ENCODE results near the gene ELL2.
"Not testable (repeated sequence)": the region's sequence is repeated elsewhere in the genome, so short reads cannot be mapped to it uniquely, and the experiment has no call there.

The ELL2 gene

DNA sequence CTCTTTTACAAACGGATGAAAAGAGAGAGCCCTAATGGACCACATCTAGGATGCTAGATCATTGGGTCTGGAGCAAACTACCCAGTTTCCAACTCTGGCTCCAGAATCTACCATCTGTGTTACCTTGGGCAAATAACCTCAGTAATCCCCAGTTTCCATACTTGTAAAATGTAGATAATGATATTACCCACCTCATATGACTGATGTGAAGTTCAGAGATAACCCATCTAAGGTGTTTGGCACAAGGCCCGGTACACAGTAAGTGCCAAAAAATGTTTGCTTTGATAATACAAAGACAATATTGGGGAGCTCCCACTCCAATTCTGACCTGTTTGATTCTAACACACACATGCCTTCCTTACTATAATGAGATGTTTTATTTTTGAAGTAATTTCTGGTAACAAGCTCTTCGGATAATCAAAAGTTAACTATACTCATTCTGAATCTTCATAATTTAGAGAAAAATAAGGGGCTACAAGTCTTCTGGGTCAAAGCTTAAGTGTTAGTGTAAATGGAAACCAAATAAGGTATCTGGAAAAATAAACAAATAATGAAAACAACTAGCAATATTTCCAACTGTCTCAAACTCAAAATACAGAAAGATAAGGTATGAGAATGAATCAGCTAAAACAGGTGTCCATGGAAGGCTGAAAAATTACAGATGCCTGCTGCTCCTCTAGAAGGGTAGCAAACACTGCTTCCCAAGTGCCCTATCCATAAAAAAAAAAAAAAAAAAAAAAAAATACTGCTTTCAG is 30.4 kb downstream of the ELL2 start:
- no peak for DNase-seq (ENCODE audit: extremely low read depth in 1 of 2, low read depth in 1 of 2)

DNA sequence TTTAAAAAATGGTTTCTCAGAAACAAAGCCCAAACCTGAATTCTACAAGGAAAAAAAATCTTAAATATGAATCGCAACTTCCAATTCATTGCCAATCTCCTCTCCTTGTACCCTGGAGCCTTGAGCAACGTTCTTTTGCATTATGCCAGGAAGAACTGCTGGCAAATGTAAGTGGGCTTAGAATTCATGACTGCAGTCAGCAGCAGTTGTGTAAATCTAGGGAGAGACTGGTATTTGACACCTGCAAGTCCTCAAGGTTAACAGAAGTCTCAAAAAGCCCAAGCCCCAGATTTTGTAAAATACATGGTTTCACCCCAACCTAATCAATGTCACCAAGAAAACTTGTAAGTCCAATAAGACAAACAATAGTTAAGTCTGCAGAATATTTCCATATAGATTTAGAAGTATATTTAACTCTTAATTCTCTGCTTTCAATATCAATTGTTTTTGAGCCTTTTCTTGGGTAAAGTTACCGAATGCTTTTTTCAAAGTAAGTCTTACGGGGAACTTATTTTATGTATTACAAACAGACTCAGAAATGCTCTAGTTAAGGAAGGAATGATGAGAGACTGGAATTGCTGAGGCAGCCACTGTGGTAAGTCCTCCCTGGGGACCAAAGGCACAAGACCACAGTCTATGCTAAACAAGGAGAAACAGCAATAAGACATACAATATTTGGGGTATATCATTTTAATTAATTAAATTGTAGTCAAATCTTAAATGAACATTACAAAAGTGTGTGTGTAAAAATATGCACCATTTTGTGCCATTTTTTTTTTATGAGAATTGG is 31.3 kb downstream of the ELL2 start:
- no peak for DNase-seq (ENCODE audit: extremely low read depth in 1 of 2, low read depth in 1 of 2)

DNA sequence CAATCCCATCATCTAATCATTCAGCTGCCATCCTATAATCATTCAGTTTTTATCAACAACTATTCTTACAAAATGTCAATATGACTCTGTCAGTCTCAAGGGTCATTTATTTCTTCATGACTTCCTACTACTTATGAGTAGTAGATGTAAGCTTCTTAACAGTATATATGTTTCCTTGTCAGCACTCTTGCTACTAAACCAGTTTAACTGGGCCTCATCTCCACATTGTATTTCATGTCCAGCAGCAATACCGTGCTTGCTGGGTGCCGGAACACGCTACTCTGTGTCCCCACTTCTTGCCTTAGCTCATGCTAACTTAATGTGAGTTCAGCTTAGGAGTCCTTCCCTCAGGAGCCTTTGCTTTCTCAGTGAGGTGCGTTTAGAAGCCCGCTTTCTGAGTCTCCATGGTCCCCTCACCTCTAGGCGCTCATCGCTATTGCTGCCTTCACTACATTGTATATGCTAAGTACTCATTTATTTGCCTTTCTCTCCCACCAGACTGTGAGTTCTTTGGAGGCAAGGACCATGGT is 32.9 kb downstream of the ELL2 start:
- DNase-seq (ENCODE audit: extremely low read depth in 1 of 2, low read depth in 1 of 2) = no peak

DNA sequence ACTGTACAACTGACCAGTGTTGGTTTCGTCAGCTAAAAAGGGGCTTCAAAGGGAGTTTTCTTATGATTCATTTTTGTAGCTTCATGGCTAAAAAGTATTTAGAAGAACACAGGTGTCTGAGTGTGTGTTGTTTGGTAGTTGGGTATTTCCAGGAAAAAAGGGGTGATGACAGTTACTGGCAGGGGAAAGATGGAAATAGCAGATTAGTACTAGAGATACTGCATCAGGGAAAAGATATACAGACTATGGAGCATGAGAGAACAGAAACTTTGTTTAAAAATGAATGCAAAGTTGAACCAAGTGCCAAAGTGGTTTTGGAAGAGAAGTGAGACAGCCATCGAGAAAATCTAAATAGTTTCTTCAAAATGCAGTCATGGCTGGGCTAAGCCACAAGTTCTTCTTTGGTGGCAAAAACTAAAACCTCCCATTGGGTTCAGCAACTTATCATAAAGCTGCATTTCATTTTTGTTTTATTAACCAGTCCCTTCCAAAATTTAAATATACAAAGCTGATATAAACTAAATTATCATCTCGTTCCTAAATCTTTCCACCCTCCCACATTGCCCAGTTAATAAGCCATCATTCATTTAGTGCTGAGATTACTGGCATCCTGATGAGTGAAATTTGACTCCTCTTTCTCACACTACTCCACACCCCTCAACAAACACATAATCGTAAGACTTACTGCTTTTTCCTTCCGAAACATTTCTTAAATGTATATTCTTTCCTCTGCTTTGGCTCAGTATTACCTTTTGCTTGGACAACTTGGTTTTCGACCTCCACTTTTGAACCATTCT is 33.5 kb downstream of the ELL2 start:
- DNase-seq (ENCODE audit: extremely low read depth in 1 of 2, low read depth in 1 of 2) = no peak

DNA sequence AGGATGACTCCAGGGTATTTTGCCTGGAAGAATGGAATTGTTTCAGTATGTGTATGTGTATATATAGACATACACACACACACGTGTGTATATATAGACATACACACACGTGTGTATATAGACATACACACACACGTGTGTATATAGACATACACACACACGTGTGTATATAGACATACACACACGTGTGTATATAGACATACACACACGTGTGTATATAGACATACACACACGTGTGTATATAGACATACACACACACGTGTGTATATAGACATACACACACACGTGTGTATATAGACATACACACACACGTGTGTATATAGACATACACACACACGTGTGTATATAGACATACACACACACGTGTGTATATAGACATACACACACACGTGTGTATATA is 34.4 kb downstream of the ELL2 start:
- not testable (repeated sequence) for DNase-seq (ENCODE audit: extremely low read depth in 1 of 2, low read depth in 1 of 2)

DNA sequence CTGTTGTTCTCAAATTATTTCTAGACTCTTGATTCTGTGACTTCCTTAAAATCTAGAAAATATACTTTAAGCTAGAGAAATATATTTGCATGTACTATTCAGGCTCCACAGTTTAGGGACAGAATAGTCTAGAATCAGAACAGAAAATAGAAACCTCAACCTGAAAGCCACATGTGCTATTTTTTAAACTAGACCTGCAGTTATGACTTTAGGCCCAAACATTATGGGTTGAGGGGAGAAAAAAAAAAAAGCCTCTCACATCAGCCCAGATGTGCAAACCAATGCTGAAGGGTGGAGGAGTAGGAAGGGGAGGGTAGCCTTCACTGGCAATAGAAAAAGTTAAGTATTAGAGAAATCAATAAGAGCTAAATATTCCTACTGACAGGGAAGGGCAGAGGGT is 35.7 kb downstream of the ELL2 start:
- DNase-seq (ENCODE audit: extremely low read depth in 1 of 2, low read depth in 1 of 2) = no peak

DNA sequence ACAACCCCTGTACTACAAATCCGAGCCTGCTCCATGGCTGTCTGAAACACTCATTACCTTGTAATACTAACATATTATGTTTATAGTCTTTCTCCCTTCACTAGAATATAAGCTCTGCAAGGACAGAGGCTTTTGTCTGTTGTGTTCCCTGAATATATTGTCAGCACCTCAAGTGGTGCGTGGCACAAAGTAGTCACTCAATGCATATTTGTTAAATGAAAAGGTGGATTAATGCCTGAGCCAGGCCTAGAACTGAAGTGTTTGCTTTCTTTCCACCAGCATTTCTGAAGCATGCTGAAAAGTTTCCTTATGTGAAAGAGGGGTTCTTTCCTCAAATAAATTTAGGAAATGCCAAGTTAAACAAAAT is 36.3 kb downstream of the ELL2 start:
- DNase-seq (ENCODE audit: extremely low read depth in 1 of 2, low read depth in 1 of 2) = no peak

DNA sequence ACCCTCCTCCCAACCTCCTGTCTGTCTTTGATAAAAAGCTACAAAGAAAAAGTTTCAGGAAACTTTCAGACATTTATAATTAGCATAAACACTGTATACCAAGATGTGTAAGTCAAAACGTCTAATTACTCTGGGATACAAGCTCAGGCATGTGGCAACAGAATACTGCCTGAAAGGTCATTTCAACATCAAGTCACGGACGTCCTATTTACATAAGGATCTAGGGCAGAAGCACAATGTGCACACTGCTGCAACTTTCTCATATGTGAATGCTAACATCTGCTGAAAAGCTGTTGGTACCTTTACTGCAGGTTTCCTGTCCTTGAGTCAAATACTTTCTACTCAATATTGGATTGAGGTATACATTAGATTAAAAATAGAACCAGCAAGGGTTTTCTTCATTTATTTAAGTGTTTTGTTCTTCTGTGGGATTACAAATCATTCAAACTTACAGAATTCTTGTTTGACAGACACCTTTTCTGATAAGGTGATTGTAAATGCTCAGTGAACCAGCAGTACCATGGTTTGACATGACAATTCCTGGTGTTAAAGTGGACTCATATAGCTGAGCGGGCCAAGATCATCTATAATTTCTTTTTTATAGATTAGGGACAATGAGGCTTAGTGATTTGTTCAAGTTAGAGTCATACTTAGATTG is 36.8 kb downstream of the ELL2 start:
- DNase-seq (ENCODE audit: extremely low read depth in 1 of 2, low read depth in 1 of 2) = no peak

DNA sequence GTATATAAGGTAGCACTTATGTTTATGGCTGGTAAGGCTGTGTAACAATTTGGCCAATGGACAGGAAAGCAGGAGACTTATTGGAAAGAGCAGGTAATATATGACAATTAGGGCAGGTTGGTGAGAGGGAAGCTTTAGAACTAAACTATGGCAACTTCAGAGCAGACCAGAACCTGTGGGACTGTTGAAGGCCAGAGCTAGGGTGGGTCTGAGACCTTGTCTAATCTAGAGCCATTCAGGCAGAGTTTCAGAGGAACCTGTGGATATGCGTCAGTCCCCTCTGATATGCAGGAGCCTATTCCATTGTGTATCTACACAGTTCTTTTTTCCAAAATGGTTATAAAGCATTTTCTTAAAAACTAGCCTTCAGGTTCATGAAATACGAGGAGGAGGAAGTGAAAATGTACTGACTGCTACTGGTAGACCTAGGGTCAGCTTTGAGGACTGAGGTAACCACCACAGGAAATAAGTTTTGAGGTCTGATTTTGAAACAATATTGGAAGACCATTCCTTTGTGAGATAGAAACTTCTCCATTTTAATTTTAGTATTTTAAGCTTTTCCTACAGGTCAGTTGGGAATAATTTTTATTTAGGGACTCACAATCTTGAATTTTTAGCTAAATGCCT is 37.6 kb downstream of the ELL2 start:
- no peak for DNase-seq (ENCODE audit: extremely low read depth in 1 of 2, low read depth in 1 of 2)

DNA sequence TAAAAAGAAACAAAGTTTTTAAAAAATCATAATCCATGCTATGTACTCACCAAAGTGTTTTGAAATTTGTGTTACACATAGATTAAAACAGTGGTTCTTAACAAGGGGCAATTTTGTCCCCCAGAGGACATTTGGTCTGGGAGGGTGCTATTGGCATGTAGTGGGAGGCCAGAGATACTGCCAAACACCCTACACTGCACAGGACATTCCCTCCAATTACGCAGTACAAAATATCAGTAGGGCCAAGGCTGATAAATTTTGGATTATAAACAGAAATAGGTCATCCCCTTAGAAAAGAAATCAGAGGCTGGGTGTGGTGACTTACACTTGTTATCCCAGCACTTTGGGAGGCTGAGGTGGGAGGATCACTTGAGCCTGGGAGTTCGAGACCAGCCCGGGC is 38.9 kb downstream of the ELL2 start:
- no peak for DNase-seq (ENCODE audit: extremely low read depth in 1 of 2, low read depth in 1 of 2)

DNA sequence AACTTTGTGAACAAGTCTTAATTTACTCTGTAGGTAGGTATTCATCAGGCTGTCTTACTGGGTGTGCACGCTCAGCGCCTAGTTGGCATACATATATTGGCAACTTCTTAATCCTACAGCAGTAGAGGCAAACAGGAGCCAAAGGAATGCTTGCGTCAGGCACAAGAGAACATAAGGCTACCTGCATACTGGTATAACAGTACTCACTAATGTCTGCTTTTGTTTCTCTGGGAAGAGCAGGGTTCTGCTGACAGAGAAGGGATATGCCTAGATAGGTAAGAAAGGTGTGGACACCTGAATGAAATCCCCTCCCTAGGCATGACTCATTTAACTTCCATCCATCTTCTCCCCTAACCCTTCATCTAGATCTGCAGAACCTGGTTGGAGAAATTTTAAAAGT is 40.1 kb downstream of the ELL2 start:
- DNase-seq (ENCODE audit: extremely low read depth in 1 of 2, low read depth in 1 of 2) = no peak

DNA sequence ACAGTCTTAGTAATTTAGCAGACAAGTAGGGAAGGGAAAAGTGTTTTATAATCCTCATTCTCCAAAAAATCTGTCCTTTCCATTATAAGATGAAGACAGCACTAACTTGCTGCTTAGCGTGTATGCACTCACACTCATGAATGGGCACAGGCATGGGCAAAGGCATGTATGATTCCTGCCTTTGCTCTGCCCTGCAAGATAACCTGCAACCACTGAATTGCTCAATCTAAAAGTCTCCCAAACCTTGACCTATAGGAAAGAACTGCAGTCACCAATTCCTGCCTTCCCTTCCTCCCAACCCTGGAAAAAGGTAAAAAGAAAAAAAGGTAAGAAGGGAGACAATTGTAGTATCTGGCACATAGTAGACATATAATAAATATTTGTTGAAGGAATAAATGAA is 40.8 kb downstream of the ELL2 start:
- no peak for DNase-seq (ENCODE audit: extremely low read depth in 1 of 2, low read depth in 1 of 2)

DNA sequence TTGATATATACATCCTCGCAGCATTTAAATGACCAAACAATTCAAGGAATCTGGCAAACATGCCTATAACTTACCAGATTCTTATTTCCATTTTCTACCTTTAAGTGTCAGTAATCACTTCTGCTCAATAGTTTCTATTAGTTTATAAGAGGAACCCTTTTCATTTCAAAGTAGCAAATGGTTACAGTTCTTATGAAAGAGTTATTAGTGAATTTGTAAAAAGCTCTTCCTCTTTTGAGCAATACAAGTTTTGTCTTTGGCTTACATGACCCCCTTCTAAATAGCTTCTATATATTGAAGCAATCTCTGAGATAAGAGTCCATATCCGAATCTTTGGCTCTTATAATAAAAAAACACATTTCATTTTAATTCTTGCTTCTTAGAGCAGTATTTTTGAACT is 42.0 kb downstream of the ELL2 start:
- no peak for DNase-seq (ENCODE audit: extremely low read depth in 1 of 2, low read depth in 1 of 2)

DNA sequence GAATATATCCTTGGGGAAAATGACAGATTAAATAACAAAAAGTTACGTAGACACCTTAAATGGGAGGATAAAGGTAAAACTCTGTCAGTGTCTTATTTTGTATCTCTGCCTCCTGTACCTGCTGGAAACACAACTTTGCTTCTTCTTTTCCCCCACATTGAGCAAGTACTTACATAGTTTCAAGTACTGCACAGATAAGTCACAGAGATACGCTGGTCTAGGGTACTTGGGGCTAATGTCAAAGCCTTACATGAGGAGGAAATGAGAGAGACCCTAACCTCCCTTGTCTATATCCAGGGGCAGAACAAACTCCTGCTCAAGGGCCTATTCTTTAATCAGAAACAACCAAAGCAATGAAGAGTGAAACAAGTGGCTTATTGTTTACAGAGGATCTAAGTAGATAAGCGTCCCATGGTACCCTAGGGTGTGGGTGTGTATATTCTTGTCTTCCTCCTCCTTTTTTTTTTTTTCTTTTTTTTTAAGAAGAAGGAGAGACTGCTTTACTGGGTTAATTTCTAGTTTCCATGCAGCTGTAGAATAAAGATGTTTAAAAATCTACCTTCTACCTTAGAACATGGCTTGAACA is 43.1 kb downstream of the ELL2 start:
- no peak for DNase-seq (ENCODE audit: extremely low read depth in 1 of 2, low read depth in 1 of 2)

DNA sequence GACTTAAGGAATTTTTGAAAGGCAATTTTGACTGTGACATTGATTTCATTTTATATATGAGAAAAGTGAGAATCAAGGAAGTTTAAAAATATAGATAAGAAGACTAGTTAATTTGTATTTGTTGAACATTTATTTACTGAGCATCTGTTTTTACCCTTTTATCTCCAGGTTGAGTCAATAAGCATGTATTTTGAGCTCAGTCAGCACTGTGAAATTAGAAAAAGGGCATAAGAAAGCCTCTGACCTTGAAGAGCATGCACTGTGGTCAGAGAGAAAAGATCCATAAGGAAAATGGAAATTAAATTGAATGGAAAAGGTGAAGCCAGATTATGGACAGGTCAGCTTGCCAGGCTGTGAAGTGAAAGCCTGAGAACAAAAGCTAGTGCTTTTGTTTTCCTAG is 44.4 kb downstream of the ELL2 start:
- DNase-seq (ENCODE audit: extremely low read depth in 1 of 2, low read depth in 1 of 2) = no peak

DNA sequence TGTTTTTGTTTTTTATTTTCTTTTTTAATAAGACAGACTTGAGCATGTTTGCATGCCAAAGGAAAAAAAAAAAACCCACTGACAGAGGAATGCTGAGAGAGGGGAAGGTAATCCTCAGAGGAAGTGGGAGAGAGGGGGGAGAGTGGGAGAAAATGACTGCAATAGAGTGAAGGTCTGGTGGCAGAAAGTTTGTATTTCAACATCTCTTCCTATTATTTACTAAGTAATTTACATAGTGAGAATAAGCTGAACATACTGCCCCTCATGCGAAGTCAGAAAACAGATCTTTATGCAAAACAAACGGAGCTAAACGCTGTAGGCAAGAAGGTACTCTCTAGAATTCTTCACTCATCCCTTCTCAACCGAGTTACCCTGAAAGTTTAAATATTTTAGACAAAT is 45.0 kb downstream of the ELL2 start:
- no peak for DNase-seq (ENCODE audit: extremely low read depth in 1 of 2, low read depth in 1 of 2)

DNA sequence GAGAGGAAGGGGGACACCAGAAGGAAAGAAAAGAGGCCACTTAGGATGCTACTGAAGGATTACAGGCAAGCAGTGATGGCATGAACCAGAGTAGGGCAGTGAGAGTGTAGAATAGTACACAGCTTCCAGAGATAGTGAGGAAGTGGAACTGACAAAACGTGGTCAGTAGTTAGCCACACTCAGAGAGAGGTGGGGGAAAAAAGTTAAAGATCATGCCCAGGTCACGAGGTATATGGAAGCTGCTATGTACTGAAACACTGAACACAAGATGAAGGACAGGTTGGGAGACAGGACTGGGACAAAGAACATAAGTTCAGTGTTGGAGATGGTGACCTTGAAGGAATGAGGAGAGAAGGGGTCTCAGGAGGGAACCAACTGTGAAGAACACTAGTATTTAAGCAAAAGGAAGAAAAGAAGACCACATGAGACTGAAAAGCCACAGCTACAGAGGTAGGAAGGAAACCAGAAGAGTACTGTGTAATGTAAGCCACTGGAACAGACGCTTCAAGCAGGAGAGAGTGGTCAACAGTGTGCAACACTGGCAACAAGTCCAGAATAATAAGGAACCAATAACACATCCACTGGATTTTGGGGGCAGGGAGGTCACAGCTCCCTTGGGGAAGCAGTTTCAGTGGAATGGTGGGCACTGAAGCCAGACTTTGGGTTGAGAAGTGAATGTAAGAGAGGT is 45.5 kb downstream of the ELL2 start:
- DNase-seq (ENCODE audit: extremely low read depth in 1 of 2, low read depth in 1 of 2) = no peak

DNA sequence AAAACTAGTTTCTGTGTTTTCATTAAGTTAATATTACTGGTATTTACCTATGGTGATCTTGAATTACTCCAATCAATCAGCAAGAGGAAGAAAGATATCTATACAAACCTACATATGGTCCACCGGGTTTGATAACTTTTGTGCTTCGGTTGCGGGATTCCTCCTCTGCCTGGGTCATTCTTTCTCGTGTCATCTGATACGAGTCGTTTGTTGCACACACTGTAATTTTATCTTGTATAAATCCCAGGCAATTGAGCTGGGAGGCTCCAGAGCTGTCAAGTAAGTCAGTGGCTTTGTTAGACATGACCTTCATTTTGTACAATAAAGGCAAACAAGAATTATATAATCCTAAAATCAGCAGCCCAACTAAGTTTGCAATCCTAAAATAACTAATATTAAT is 48.0 kb downstream of the ELL2 start:
- DNase-seq (ENCODE audit: extremely low read depth in 1 of 2, low read depth in 1 of 2) = no peak

DNA sequence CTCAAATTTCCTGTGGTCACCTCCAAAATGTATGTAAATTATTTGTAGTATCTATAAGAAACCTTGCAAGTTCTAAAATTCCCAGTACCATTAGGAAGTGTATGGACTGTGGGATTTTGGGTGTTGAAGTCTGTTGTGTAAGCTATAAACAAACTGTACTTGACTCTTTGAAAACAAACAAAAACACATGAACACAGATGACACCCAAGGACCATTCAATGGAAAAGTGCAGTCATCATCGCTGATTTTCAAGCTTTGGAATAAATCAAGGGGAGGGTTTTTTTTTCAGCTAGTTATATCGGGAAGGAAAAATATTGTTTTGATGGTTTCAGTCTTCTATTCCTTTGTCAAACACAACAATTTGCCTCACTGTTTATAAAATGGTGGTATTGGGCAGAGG is 49.6 kb downstream of the ELL2 start:
- DNase-seq (ENCODE audit: extremely low read depth in 1 of 2, low read depth in 1 of 2) = no peak

DNA sequence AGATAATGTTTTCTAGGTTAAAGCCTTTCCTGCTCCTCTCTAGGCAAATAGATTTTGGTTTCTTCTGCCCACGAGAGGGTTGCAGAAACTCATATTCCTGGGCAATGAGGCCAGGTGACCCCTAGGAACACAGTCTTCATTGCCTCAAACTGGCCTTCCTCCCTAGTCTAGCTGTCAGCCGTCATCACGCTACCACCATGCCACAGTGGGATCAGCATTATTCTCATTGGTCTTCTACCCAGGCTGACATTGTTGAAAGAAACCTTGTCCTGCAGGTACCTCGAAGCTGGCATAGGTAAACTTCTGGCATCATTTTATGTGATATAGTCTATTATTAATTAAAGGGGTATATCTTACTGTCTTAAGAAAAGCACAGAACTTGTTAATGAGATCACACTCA is 51.1 kb downstream of the ELL2 start:
- DNase-seq (ENCODE audit: extremely low read depth in 1 of 2, low read depth in 1 of 2) = no peak
